Midbrain (tissue), 1 donor: ENCODE results near the gene NFE2L1.
"Not testable (repeated sequence)": the region's sequence is repeated elsewhere in the genome, so short reads cannot be mapped to it uniquely, and the experiment has no call there.

Experiments
- DNase-seq: peaks from one replicate; lab custom pipeline; 2025; lab: John Stamatoyannopoulos, UW

NFE2L1 gene

GRCh38 chr17:48047741-48048383 is at the start of gene NFE2L1:
Gene NFE2L1 (plus strand): TSS chr17:48048359. CDS start chr17:48051119, 2,760 bp downstream.
- DNase-seq, result peak; percentile 100

- DNase-seq, result no peak
Observed at GRCh38 chr17:47999582-47999981, 48.6 kb upstream of the NFE2L1 start.

DNA sequence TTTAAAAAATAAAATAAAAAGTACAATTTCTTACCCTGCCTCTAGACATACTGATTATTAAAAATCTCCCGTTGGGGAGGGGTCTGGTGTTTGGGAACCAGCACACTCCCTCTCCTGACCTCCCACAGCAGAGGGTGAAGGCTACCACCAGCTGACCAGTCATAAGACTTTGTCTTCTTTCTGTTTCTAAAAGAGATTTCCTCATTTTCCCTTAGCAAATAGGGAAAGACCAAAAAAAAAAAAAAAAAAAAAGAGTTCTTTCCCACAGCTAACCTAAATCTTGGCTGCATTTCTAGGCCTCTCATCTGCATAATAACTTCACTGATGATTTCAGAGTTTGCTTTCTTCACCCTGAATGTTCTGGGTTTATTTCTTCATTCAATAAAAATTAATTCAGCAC is 47.0 kb upstream of the NFE2L1 start:
- DNase-seq, result no peak

DNA sequence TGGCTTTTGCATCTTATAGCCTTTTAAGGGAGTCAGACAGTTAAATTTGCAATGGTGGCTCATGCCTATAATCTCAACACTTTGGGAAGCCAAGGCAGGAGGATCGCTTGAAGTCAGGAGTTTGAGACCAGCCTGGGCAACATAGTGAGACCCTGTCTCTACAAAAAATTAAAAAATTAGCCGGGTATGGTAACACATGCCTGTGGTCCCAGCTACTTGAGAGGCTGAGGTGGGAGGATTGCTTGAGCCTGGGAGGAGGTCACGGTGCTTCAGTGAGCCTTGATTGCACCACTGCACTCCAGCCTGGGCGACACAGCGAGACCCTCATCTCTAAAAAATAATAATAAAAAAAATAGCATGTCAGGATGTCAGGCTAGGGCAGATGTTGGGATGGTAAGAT is 46.5 kb upstream of the NFE2L1 start:
- not testable (repeated sequence) for DNase-seq

GRCh38 chr17:48002266-48002915 is 45.8 kb upstream of the NFE2L1 start:
- DNase-seq, result peak; percentile 16

GRCh38 chr17:48002916-48003416 is 45.2 kb upstream of the NFE2L1 start:
- no peak for DNase-seq

DNA sequence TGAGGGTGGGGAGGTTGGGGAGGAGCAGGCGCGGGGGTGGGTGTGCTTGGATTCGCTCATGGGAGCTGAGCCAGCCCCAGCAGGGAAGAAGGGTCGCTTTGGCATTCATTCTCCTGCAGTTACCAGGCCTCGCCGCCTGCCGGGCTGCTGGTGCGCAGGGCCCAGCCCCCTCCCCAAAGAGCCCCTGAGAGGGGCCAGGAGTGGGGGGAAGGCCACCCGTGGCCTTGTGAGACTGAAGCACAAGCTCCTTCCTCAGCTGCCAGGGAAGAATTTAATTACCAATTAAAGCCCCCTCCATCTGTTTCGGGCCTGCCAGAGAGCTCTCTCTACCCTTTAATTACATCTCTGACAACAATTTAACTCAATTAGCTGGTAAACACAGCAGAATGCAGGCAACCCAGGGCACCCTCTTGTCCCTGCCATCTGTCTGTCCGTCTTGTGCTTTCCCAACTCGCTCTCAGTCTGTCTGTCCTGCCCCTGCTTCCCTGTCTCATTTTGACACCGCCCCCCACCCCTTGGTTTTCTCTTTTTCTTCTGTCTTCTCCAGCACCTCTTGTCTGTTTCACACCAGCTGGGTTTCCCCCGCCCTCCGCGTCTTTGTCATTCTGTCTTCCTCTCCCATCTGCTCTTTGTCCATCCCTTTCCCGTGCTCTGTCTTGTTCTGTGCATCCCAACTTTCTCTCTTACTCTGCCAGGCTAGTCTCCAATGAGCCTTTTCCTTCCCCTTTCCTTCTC is 44.6 kb upstream of the NFE2L1 start:
- no peak for DNase-seq

- DNase-seq, result no peak
Observed at GRCh38 chr17:48004983-48005382, 43.2 kb upstream of the NFE2L1 start.

GRCh38 chr17:48006936-48007709 is 41.0 kb upstream of the NFE2L1 start:
- no peak for DNase-seq

DNA sequence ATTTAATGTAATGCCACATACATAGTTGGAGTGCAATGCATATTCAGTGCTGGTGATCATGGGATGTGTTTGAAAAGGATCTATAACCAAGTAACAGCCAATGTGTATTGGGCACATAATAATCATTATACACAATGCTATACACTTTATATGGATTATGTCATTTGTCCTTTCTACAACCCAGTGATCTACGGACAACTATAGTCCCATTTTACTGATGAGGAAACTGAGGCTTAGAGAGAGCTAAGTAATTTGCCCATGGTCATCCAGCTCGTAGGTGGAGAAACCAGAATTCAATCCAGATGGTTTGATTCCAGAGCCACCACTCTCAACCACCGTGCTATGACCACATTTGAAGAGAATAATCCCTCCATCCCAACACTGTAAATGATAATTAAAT is 38.0 kb upstream of the NFE2L1 start:
- no peak for DNase-seq

DNA sequence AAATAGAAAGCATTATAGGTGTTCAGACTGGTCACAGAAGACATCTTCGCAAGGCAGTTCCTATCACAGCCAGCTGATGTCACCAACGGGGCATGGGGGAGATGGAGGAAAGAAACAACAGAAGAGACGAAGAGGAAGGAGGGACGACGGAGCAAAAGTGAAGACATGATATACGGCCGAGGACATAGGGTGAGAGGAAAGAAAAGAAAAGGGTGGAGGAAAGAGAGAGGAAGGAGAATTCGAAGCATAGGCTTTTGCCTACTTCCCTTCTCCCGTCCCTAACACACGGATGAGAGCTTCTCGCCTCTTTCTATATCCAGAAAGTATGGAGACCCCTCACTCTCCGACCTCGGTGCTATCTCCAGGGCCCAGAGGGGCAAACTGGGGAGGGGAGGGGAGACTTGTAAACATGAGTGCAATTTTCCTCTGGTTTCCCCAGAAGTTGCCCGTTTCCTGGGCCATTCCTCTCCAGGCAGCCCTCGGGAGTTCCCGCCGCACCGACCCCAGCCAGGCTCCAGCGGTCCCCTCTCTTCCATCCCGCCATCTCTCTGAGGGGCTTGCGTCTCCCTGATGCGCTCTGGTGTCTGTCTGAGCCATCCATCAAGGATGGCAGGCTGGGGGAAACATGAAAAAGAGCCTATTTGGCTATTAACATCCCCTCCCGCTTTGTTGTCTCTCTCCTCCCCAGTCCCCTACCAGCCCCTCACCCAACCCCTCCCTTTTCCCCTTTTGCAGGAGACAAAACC is 36.6 kb upstream of the NFE2L1 start:
- DNase-seq, result no peak

- peak; percentile 29 for DNase-seq
Observed at GRCh38 chr17:48012151-48012520, 36.0 kb upstream of the NFE2L1 start.

- no peak for DNase-seq
Observed at GRCh38 chr17:48012654-48013053, 35.5 kb upstream of the NFE2L1 start.

- DNase-seq, result no peak
Observed at GRCh38 chr17:48013876-48014594, 34.1 kb upstream of the NFE2L1 start.

GRCh38 chr17:48014595-48015111 is 33.5 kb upstream of the NFE2L1 start:
- DNase-seq, result no peak

- no peak for DNase-seq
Observed at GRCh38 chr17:48016112-48016511, 32.0 kb upstream of the NFE2L1 start.

- DNase-seq, result not testable (repeated sequence)
Observed at GRCh38 chr17:48017817-48018158, 30.4 kb upstream of the NFE2L1 start.

DNA sequence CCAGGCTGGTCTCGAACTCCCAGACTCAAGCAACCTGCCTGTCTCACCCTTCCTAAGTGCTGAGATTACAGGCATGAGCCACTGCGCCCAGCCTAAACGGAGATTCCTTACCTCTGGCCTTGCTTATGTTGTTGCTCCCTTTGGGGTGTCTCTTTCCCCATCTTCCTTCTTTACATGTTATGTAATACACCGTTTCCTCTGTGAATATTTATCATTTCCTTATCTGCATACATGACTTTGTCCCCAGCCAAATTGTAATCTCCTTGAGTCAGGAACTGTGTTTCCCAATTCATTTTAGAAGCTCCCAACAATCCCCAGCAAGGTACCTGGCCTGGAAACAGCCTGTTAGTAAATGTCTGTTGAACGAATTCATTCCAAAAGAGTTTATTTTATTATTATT is 26.2 kb upstream of the NFE2L1 start:
- no peak for DNase-seq

DNA sequence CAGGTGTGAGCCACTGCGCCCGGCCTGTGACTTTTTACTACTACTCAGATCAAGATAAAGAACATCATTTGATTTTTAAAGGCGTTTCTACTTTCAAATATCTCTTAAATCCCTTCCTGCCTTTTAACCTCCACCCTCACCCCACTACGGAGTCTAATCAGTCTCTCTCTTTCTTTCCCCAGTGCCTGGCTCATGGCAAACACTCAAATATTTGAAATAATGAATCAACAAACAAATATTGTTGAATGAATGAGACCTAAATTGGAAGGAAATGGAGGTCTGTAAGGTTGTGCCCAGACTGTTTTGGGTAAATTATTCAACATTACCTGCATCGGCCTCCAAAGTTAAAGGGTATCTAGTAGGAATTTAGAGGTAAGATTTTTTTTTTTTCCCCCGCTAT is 25.3 kb upstream of the NFE2L1 start:
- no peak for DNase-seq

DNA sequence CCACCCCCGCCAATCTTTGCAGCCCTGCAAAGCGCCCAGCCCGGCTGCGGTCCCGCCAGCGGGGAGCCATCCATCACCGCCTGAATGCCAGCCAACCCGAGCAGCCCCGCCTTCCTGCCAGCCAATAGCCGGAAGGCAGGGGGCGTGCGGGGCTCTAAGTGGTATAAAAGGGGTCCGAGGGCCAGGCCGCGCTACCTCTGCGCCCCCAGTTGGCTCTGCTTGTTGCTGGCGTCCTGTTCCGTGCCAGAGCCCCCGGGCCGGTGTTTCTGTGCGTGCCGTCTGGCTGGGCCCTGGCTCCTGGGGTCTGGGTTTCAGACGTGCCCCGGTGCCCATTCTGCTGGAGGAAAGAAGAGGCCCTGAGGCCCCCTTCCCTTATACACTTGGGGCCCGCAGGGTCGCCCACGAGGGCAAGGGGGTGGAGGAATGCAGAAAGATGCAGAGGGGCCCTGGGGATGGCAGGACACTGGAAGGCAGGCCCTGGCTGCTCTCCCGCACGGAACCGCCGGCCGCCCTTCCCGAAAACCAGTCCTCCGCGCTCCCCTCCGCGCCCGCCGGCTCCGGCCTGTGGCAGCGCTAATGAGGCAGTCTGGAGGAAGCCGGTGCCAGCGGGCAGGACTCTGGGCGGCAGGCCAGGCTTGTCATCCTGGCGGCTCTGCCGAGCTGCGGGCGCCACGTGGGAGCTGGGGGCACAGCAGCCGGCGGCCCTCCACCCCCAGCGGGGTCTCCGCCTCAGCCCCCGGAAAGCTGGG is 24.6 kb upstream of the NFE2L1 start:
- DNase-seq, result peak; percentile 91
